PFSK-1 (cell line): Measurements from ENCODE around the gene HSD3B1.

Source experiments
- FOXP2 ChIP-seq: optimal IDR thresholded peaks from 2 replicates; pipeline ENCODE3; 2011; ENCODE audit warnings: borderline replicate concordance, control low read depth, inconsistent platforms; ENCODE audit not compliant: insufficient read depth; ENCODE audit errors: extremely low read length, extremely low read depth
- POLR2AphosphoS5 ChIP-seq: IDR thresholded peaks from 2 replicates; pipeline ENCODE4 v1.6.1; 2012; ENCODE audit warnings: low read depth, mild to moderate bottlenecking, control low read depth, low read length, moderate library complexity
- SIN3A ChIP-seq: IDR thresholded peaks from 2 replicates; pipeline ENCODE4 v1.6.1; 2012; ENCODE audit warnings: mild to moderate bottlenecking, low read length, moderate library complexity, borderline replicate concordance; ENCODE audit not compliant: insufficient read depth
- TAF1 ChIP-seq: IDR thresholded peaks from 2 replicates; pipeline ENCODE4 v1.6.1; 2012; ENCODE audit warnings: low read length, control low read depth, borderline replicate concordance; ENCODE audit not compliant: insufficient read depth
- TF ChIP-seq, protein P1 (sequence below), 2 experiments: IDR thresholded peaks; 2 replicates each; pipeline versions ENCODE4 v1.6.1 to v1.8.0; 2011 to 2012; ENCODE audit warnings: low read depth in 2 of 2, low read length in 2 of 2, control low read depth in 1 of 2, inconsistent platforms in 1 of 2, mild to moderate bottlenecking in 1 of 2, moderate library complexity in 1 of 2; ENCODE audit not compliant: insufficient read depth in 1 of 2

Gene HSD3B1

DNA sequence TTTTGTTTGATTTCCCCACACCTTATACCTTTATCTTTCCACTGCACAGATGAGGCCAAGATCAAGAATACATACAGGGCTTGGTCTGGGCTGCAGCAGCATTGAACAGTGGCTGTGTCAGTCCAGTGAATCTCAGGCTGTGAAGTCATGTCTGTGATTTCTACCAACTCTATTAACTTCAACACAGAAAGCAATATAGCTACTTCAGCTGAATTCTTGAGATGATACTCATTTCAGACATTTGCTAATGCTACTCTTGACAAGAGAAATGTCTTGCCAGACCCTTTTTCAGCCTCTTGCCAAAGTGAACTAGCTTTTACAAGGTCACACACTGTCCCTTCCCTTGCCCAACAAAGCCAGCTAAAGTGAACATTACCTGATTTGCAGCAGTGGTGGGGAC is 25.1 kb upstream of the HSD3B1 start:
- TF ChIP-seq POLR2AphosphoS5 (no peak), TAF1 (no peak), FOXP2 (no peak), SIN3A (no peak)
- TF ChIP-seq, protein P1, sequence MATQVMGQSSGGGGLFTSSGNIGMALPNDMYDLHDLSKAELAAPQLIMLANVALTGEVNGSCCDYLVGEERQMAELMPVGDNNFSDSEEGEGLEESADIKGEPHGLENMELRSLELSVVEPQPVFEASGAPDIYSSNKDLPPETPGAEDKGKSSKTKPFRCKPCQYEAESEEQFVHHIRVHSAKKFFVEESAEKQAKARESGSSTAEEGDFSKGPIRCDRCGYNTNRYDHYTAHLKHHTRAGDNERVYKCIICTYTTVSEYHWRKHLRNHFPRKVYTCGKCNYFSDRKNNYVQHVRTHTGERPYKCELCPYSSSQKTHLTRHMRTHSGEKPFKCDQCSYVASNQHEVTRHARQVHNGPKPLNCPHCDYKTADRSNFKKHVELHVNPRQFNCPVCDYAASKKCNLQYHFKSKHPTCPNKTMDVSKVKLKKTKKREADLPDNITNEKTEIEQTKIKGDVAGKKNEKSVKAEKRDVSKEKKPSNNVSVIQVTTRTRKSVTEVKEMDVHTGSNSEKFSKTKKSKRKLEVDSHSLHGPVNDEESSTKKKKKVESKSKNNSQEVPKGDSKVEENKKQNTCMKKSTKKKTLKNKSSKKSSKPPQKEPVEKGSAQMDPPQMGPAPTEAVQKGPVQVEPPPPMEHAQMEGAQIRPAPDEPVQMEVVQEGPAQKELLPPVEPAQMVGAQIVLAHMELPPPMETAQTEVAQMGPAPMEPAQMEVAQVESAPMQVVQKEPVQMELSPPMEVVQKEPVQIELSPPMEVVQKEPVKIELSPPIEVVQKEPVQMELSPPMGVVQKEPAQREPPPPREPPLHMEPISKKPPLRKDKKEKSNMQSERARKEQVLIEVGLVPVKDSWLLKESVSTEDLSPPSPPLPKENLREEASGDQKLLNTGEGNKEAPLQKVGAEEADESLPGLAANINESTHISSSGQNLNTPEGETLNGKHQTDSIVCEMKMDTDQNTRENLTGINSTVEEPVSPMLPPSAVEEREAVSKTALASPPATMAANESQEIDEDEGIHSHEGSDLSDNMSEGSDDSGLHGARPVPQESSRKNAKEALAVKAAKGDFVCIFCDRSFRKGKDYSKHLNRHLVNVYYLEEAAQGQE (IDR thresholded peaks at IDR 0.05; ENCODE audit: insufficient read depth in 1 of 2, low read depth in 2 of 2, low read length in 2 of 2) = no peak

DNA sequence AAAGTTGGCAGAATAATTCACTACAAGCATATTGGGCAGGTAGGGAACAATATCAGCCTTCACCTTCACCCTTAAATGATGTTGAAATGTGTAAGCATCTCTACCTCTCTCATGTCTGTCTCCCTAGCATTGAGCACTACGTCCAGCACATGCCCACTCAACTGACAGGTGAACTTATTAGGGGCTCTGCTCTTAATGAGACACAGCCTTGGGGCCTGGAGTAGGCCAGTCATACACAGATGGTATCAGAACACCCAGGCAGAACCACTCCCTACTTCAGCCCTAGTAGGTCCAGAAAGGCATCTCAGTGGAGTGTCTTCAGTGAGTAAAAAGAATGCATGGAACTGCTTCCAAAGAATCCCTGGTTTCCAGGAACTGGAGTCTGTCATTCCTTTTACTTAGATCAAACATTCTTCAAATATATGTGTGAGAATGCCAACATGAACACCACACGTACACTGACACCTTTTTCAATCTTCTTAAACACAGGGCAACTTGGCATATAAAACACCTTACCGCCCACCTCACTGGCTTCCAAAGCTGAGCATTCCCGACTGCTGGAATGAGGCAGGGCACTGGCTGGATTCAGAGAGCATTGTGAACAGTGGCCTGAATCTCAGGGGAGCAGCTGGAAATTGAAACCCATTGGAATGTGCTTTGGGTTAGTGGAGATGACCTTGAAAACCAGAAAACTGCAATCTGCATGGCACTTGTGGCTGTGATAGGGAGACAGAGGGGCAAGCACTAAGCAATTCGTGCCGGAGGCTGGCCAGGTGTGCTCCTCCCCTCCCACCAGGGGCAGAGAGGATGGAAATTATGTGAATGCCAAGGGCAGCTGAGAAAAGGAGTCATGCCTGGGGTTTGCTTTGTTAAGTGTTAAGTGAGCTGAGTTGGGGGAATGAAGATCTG is 24.2 kb upstream of the HSD3B1 start:
- TF ChIP-seq FOXP2 (no peak), TAF1 (no peak), SIN3A (no peak), POLR2AphosphoS5 (no peak)
- TF ChIP-seq, protein P1 (IDR thresholded peaks at IDR 0.05; ENCODE audit: insufficient read depth in 1 of 2, low read depth in 2 of 2, low read length in 2 of 2) = no peak

DNA sequence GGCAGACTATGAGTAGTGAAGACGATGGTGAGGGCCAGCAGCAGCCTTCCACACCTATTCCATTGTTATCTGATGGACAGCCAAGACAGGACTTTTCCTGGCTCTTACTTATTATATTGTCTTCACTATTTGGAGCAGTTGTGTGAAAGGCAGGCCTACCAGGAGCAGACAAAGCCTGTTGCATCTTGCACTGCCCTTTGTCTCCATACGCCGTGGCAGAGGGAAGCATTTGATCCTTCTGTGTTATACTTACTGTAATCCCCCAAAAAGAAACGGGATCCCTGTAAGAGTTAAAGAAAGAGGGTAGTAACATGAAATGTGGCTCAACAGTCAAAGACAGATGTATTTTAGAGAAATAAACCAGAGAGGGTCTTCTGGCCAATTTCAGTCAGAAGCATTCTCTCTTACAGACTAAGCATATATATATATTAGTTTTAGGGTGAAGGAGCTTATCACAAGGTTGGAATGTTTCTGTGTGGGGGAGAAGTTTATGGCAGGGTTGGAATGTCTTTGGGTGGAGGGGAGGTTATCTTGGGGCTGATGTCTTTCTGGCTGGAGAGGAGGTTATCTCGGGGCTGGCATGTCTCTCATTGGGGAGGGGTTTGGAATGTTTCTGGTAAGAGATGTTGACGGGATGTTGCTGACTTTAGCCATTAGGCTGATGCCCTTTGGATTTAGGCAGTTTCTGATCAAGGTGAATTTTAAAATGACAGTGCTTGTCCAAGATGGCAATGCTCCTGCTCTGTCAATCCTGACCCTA is 23.4 kb upstream of the HSD3B1 start:
- TF ChIP-seq POLR2AphosphoS5 (no peak), FOXP2 (no peak), SIN3A (no peak), TAF1 (no peak)
- TF ChIP-seq, protein P1 (IDR thresholded peaks at IDR 0.05; ENCODE audit: insufficient read depth in 1 of 2, low read depth in 2 of 2, low read length in 2 of 2) = no peak

DNA sequence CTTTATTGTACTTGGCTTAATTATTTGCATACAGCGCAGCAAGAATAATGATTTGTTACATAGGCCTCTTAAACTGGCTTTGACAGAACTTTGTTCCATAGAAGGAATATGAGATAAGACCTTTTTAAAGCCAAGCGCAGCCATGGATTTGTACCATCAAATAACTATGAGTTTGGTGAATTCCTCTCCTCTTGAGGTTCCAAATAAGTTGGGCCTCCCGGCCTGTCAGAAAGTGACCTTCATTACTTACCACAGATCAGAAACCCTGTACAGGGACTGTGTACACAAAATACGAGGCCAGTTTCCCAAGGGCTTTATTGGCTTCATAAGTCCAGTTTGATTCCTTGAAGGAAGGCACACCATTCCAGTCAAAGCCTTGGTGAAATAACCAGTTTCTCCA is 21.8 kb upstream of the HSD3B1 start:
- TF ChIP-seq FOXP2 = no peak
- no peak for TF ChIP-seq POLR2AphosphoS5
- no peak for TF ChIP-seq TAF1
- no peak for TF ChIP-seq SIN3A
- TF ChIP-seq, protein P1 (IDR thresholded peaks at IDR 0.05; ENCODE audit: insufficient read depth in 1 of 2, low read depth in 2 of 2, low read length in 2 of 2) = no peak
